Muscle of leg (tissue), 11 donors: ENCODE results near the gene CCDC183. TPM values are rescaled to one million over a fixed set of nuclear protein-coding genes. Genes with fewer than 3 reads are reported as not detected.

Experiments
- DNase-seq: peaks from one replicate; pipeline ENCODE4 v3.0.0; 2013
- H3K27ac ChIP-seq: one replicate; pipeline ENCODE4 v1.5.1; 2013; ENCODE audit warnings: mild to moderate bottlenecking, low read length, control low read depth
- H3K27me3 ChIP-seq: one replicate; pipeline ENCODE4 v1.6.1; 2013; ENCODE audit warnings: low read length; ENCODE audit not compliant: control insufficient read depth, insufficient read depth
- H3K36me3 ChIP-seq: one replicate; pipeline ENCODE4 v1.6.1; 2013; ENCODE audit warnings: low read length; ENCODE audit not compliant: control insufficient read depth, insufficient read depth
- H3K4me1 ChIP-seq: one replicate; pipeline ENCODE4 v1.6.1; 2013; ENCODE audit warnings: low read length; ENCODE audit not compliant: control insufficient read depth, insufficient read depth
- H3K4me3 ChIP-seq: one replicate; pipeline ENCODE4 v1.5.1; 2013; ENCODE audit warnings: low read length, control low read depth
- H3K9me3 ChIP-seq: replicated peaks from 2 replicates; pipeline ENCODE4 v1.6.1; 2013; ENCODE audit warnings: low read depth, low read length; ENCODE audit not compliant: control insufficient read depth
- WGBS: methylation state at CpG from one replicate; pipeline ENCODE4 v1.1.5; 2013; ENCODE audit warnings: missing lambda C conversion rate; ENCODE audit not compliant: insufficient coverage; 5-methylcytosine and 5-hydroxymethylcytosine counted together
- polyA plus RNA-seq, 8 donors: library from polyadenylated mRNA; unstranded; fragments of 120-200 nt; gene quantifications; one replicate each; pipeline versions ENCODE4 v1.2.1 to v1.2.3, GENCODE V29; 2013; ENCODE audit warnings: inconsistent platforms in 1 of 8, low replicate concordance in 1 of 8; ENCODE audit not compliant: insufficient read length in 8 of 8, insufficient read depth in 1 of 8
- total RNA-seq: library from RNA; stranded (reverse); fragments of 120-200 nt; gene quantifications from one replicate; pipeline ENCODE4 v1.2.4, GENCODE V29; 2013

The CCDC183 gene
- total and polyA plus RNA-seq, 9 donors, result 0.84 to 4.6 (median 2.1) TPM

GRCh38 chr9:136847088-136847825, 51.1 kb downstream of the CCDC183 start:
- Histone ChIP-seq H3K4me3 (peak overlapping the region; percentile 74), H3K36me3 (peaks cover 20% of the 10 kb centered on the region), H3K27ac (peak overlapping the region; percentile 98), H3K27me3 (peaks cover 44% of the 10 kb centered on the region), H3K4me1 (peaks cover 69% of the 10 kb centered on the region), H3K9me3 (no peaks in the 10 kb centered on the region)
- under 1% methylated on average over 63 of the region's 75 CpGs for WGBS
- DNase-seq, result peak; percentile 93

GRCh38 chr9:136847826-136848392, 51.8 kb downstream of the CCDC183 start:
- H3K27me3 ChIP-seq, result peaks cover 41% of the 10 kb centered on the region
- DNase-seq, result peak; percentile 94
- peak overlapping the region; percentile 74 for H3K4me3 ChIP-seq
- H3K4me1 ChIP-seq, result peaks cover 67% of the 10 kb centered on the region
- peaks cover 20% of the 10 kb centered on the region for H3K36me3 ChIP-seq
- H3K27ac ChIP-seq, result peak overlapping the region; percentile 98
- under 1% methylated on average over 46 of the region's 48 CpGs for WGBS
- no peaks in the 10 kb centered on the region for H3K9me3 ChIP-seq

DNA sequence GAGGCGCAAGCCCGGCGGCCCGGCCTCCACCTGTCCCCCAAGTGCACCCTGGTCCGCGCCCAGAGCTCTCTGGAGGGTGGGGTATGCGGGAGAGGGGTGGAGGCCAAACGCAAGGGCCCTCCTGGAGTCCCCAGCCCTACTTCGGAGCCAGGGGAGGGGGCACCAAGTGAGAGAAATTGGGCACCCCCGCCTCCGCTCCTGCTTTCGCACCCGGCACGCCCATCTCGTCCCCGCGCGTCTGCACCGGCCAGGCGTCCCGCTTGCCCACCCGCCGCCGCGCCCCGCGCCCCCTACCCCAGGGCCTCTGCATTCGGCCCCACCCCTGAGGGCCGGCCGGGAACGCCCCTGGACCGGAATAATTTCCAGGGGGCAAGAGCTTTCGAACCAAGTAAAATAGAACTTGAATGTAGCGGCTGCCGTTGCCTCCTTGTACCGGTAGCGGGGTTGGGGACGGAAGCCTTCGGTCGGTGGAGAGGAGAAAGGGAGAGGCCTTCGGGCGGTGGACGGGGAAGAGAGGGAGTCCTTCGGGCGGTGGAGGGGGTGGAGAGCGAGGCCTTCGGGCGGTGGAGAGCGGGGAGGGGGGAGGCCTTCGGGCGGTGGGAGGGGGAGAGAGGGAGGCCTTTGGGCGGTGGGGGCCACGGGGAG, 52.4 kb downstream of the CCDC183 start:
- Histone ChIP-seq H3K4me1 (peaks cover 60% of the 10 kb centered on the region), H3K4me3 (peak overlapping the region; percentile 74)
- WGBS, result under 1% methylated on average over 41 of the region's 53 CpGs

GRCh38 chr9:136849038-136849959, 53.2 kb downstream of the CCDC183 start, which contains the start of gene PHPT1:
Gene PHPT1 (plus strand): TSS chr9:136849409. CDS start chr9:136849431, 22 bp downstream.
- Histone ChIP-seq H3K36me3 (peaks cover 20% of the 10 kb centered on the region), H3K27me3 (peaks cover 27% of the 10 kb centered on the region), H3K4me1 (peaks cover 55% of the 10 kb centered on the region), H3K4me3 (peak within 1 kb of the TSS; percentile 74), H3K9me3 (no peaks in the 10 kb centered on the region), H3K27ac (peak within 1 kb of the TSS; percentile 98)
- peak; percentile 100 for DNase-seq
- WGBS, result under 1% methylated on average over 59 of the region's 77 CpGs

More for the DNA sequence above, 52.4 kb downstream of the CCDC183 start:
- Histone ChIP-seq H3K9me3 (no peaks in the 10 kb centered on the region), H3K27me3 (peaks cover 35% of the 10 kb centered on the region), H3K36me3 (peaks cover 20% of the 10 kb centered on the region), H3K27ac (peak overlapping the region; percentile 98)
- no peak for DNase-seq

DNA sequence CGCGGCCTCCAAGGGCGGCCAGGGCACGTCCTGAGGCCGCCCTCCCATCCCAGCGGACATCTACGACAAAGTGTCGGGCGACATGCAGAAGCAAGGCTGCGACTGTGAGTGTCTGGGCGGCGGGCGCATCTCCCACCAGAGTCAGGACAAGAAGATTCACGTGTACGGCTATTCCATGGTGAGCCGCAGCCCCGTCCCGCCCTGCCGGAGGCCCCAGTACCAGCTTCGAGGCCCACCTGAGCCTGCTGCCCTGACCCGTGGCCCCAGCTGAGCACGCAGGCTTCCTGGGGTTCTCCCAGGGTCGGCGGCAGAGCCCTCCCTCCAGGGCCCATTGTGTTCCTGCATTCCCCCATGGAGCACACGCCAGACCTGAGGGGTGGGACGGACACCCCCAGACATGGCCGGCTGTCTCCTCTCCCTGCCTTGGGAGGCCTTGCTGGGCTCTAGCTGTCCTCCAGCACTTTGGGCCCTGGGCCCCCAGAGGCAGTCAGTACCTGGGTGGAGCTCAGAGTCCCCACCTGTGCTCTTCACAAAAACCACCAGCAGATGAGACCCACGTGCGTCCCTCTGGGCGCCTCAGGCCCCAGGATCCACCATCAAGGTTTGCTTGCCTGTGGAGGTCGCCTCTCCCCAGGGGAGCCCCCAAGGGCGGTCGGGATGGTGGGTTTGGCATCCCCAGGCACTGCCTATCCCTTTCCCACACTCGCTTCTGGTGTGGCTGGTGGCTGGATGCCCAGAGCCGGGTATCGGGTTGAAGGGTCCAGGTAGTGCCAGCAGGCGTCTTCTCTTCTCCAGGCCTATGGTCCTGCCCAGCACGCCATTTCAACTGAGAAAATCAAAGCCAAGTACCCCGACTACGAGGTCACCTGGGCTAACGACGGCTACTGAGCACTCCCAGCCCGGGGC, 54.1 kb downstream of the CCDC183 start:
- WGBS, result 36% methylated on average over 33 of the region's 43 CpGs
- no peak for DNase-seq
- Histone ChIP-seq H3K27me3 (peaks cover 23% of the 10 kb centered on the region), H3K36me3 (peaks cover 20% of the 10 kb centered on the region), H3K27ac (peak overlapping the region; percentile 98), H3K4me3 (peak overlapping the region; percentile 74), H3K4me1 (peaks cover 60% of the 10 kb centered on the region), H3K9me3 (no peaks in the 10 kb centered on the region)

- peaks cover 65% of the 10 kb centered on the region for H3K4me1 ChIP-seq
- H3K27ac ChIP-seq, result no peak overlapping the region
- H3K4me3 ChIP-seq, result no peak overlapping the region
- peak; percentile 27 for DNase-seq
- WGBS, result 76% methylated on average over 22 of the region's 23 CpGs
- peaks cover 14% of the 10 kb centered on the region for H3K27me3 ChIP-seq
- peaks cover 20% of the 10 kb centered on the region for H3K36me3 ChIP-seq
- no peaks in the 10 kb centered on the region for H3K9me3 ChIP-seq
Observed at GRCh38 chr9:136850866-136851775, 55.0 kb downstream of the CCDC183 start.

DNA sequence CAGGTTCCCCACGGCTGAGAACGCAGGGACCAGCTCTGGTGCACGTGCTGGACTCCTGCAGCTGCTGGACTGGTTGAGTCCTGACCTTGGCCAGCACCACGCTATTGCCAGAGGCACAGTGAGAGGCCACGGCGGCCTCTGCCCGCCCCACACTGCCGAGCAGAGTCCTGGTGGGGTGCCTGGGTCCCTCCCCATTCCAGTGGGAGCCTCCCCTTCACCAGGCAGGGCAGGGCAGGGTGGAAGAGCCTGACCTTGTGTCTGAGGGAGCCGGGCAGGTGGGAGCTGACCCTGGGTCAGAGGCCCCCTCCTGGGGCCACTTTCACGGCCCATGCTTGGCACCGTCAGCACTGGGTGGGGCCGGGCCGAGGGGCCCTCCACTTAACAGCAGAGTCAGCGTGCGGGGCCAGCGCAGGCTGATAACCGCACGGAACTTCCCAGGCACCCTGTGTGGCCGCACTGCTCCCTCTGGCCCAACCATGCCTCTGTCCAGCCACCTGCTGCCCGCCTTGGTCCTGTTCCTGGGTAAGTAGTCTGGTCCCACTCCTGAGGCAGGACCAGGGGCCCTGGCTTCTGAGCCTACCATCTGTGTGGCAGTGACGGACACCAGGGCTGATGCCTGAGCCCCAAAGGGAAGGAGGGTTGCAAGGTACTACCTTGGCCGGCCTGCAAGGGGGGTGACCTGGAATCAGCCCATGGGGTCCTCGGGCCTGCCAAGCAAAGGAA, 56.0 kb downstream of the CCDC183 start, which contains the start of gene MAMDC4:
Gene MAMDC4 (plus strand): TSS at position 406 of the 723 bp plus-strand sequence. CDS start 71 bp downstream, at position 477.
- peak; percentile 29 for DNase-seq
- Histone ChIP-seq H3K9me3 (no peaks in the 10 kb centered on the region), H3K27me3 (peaks cover 6% of the 10 kb centered on the region), H3K4me3 (no peak within 1 kb of the TSS), H3K4me1 (peaks cover 60% of the 10 kb centered on the region), H3K36me3 (peaks cover 20% of the 10 kb centered on the region), H3K27ac (no peak within 1 kb of the TSS)
- 65% methylated on average over 22 of the region's 23 CpGs for WGBS
